Measurements from ENCODE around the gene NPAS4.
"Not testable (repeated sequence)": the region's sequence is repeated elsewhere in the genome, so short reads cannot be mapped to it uniquely, and the experiment has no call there.

Gene NPAS4

DNA sequence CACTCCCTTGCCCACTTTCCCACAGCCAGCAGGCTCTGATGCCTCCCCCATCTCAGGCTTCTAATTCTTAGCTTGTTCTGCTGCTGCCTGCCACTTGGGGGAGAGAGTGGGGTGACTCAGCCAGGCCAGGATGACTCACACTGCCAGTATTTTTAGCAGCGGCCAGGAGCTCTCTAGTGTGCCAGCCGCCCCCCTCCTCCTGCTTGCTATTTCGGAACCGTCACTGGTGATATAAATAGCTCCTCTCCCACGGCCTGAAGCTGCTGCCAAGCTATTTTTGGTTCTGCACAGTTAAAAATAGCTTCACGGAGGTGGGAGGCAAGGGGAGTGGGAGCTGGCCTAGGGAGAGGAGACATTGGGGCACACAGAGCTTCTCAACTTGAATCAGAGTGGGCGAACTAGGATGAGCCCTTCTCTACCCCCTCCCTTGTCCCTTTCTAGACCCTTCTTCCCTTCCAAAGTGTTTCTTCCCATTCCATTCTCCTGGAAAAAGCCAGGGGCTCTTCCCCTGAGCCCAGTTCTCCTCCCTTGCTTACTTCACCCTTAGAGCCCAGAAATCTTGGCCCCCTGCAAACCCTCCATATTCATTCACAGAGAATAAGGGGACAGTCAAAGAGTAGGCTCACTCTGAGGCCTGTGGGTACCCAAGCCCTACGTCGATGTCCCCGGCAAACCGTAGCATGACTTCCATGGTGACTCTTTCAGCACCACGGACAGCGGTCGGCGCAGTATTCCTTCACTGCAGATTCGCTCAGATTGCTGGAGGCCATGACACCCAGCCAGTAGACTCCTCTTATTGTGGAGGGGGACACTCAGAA is 2.5 kb upstream of the NPAS4 start:
- peak; percentile 88 for DNase-seq

DNA sequence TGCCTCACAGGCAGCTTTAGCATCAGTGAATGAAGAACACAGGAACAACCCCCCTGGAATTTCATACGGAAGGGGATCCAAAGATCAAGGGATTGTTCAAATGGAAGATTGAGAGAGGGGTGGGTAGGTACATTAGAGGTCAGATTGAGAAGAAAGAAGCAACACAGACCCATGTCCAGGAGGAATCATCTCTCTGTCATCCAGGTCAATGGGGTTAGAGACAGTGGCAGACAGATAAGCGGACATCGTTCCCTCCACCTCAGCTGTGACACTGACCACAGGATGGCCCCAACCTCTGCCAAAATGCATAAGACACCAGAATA is 1.9 kb upstream of the NPAS4 start:
- DNase-seq, result no peak

GRCh38 chr11:66419825-66420224 is 1.0 kb upstream of the NPAS4 start:
- peak; percentile 15 for DNase-seq

- peak; percentile 91 for DNase-seq
These were observed 814 bp downstream of the NPAS4 start for GRCh38 chr11:66421492-66422205.

- DNase-seq, result no peak
These were observed 5.5 kb downstream of the NPAS4 start for GRCh38 chr11:66426314-66426713.

DNA sequence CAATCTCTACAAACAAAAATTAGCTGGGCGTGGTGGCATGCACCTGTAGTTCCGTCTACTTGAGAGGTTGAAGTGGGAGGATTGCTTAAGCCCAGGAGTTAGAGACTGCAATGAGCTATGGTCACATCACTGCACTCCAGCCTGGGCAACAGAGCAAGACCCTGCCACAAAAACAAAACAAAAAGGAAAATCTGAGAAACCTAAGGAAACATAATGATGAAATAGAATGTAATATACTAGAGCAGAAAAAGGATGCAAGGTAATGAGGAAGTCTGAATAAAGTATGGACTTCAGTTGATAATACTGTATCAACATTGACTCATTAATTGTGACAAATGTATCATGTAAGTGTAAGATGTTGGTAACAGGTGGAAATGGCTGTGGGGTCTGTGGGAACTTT is 8.1 kb downstream of the NPAS4 start:
- DNase-seq, result no peak

GRCh38 chr11:66429983-66430602 is 9.3 kb downstream of the NPAS4 start:
- peak; percentile 89 for DNase-seq

GRCh38 chr11:66431287-66431686 is 10.5 kb downstream of the NPAS4 start:
- DNase-seq, result not testable (repeated sequence)

GRCh38 chr11:66431871-66432329 is 11.1 kb downstream of the NPAS4 start:
- not testable (repeated sequence) for DNase-seq

GRCh38 chr11:66432597-66432996 is 11.8 kb downstream of the NPAS4 start:
- DNase-seq, result no peak

- DNase-seq, result no peak
These were observed 17.2 kb downstream of the NPAS4 start for GRCh38 chr11:66437979-66438503.

DNA sequence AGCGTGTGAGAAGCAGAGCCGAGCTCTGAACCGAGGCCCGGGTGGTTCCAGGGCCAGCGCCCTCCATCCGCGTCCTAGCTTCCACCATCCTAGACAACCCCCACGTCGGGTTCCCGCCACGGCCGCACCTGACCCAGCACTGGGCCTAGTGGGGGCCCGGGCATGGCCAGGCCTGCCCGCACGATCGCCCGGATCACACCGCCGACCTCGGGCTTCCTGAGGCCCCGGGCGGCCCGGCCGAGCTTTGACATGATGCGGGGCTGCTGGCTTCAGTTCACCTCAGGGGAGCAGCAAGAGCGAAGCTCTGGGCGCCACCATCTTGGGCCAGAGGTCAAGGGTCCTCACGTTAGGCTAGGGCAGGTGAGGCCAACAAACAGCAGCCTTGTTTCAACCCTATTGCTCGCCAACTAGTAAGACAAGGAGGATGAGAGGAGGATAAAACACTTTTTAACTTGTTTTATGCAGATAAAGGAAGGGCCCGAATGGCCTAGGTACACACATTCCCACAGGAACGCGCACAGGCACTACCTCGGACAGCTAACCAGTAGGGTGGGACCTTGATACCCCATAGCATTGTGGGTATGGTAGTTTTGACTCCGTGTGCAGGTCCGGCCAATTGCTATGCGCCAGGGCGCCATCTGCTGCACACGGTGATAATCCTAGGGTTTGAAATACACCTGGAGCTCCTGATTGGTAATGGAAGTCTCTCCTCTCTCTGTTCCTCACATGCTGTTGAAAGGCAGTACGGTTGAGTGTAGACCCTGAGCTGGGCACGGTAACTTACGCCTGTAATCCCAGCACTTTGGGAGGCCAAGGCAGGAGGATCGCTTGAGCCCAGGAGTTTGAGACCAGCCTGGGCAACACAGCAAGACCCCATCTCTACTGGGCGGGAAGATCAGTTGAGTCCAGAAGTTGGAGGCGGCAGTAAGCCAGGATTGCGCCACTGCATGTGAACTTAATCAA is 17.9 kb downstream of the NPAS4 start, which contains the start of gene MRPL11:
TSS of gene MRPL11 (minus strand) at position 345 of the 963 bp plus-strand sequence. CDS start at position 251, 94 bp downstream.
- peak; percentile 94 for DNase-seq

- not testable (repeated sequence) for DNase-seq
These were observed 19.5 kb downstream of the NPAS4 start for GRCh38 chr11:66440101-66440939.

DNA sequence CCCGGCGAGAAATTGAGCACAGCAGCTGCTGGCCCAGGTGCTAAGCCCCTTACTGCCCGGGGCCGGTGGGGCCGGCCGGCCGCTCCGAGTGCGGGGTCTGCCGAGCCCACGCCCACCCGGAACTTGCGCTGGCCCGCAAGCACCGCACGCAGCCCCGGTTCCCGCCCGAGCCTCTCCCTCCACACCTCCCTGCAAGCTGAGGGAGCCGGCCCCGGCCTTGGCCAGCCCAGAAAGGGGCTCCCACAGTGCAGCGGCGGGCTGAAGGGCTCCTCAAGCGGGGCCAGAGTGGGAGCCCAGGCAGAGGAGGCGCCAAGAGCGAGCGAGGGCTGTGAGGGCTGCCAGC is 20.1 kb downstream of the NPAS4 start:
- DNase-seq, result not testable (repeated sequence)

- no peak for DNase-seq
These were observed 22.8 kb downstream of the NPAS4 start for GRCh38 chr11:66443602-66444001.

GRCh38 chr11:66447012-66447411 is 26.2 kb downstream of the NPAS4 start:
- no peak for DNase-seq

- no peak for DNase-seq
These were observed 27.7 kb downstream of the NPAS4 start for GRCh38 chr11:66448523-66448922.

- DNase-seq, result no peak
These were observed 29.7 kb downstream of the NPAS4 start for GRCh38 chr11:66450560-66450959.

DNA sequence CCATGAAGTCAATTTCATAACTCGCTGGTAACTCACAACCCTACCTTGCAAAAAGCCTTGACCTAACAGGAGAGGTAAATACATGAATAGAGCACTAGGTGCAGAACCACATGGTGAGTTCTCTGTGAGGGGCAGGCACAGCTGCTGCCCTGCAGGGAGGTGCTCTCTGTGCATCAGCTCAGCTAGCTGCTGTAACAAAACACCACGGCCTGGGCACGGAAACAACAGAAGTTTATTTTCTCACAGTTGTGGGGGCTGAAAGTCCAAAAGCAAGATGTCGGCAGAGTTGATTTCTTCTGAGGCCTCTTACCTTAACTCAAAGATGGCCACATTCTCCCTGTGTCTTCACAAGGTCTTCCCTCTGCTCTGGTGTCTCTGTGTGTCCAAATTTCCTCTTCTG is 30.8 kb downstream of the NPAS4 start:
- no peak for DNase-seq

- DNase-seq, result no peak
These were observed 33.4 kb downstream of the NPAS4 start for GRCh38 chr11:66454247-66454646.

DNA sequence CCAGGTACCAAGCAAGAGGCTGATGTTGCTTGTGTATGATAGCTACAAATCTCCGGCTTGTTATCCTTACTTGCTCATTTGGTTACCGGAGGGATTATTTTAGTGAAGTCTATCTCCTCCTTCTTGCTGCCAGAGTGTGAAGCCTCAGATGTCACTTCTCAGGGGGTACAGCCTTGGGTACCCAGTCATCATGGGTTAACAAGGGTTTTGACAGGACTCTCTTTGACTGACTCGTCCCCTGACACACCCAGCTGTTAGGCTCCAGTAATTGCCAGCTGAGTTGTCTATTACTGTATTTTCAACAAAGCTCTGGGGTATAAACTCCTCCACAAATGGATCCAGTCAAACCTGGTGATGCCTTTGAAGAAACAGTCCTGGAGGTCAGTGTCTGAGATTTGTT is 34.0 kb downstream of the NPAS4 start:
- no peak for DNase-seq

Data from activated CD4-positive, alpha-beta T cell treated with anti-CD3 and anti-CD28 coated beads for 48 hours (primary cell).